SJCRH30 (cell line): ENCODE data around the gene SLIT1. TPM values are rescaled to one million over a fixed set of nuclear protein-coding genes. Genes with fewer than 3 reads are reported as not detected.
A peak's percentile ranks its signal among the peaks of the same experiment; 100 is the strongest.

Experiments used
- DNase-seq, 2 experiments: peaks; one replicate each; pipeline ENCODE4 v3.0.0-alpha.2; 2015 to 2020
- H3K27ac ChIP-seq: fragments of 250-450 bp; sonication (Bioruptor Pico); 2 replicates; pipeline ENCODE4 v1.5.1; 2020; ENCODE audit warnings: mild to moderate bottlenecking, moderate library complexity
- H3K27me3 ChIP-seq: fragments of 250-450 bp; sonication (Bioruptor Pico); 2 replicates; pipeline ENCODE4 v1.5.1; 2020; ENCODE audit warnings: mild to moderate bottlenecking, moderate library complexity
- H3K36me3 ChIP-seq: fragments of 250-450 bp; sonication (Bioruptor Pico); 2 replicates; pipeline ENCODE4 v1.5.1; 2020; ENCODE audit warnings: mild to moderate bottlenecking, moderate library complexity
- H3K4me1 ChIP-seq: fragments of 250-450 bp; sonication (Bioruptor Pico); 2 replicates; pipeline ENCODE4 v1.5.1; 2020; ENCODE audit warnings: mild to moderate bottlenecking, moderate library complexity
- H3K4me3 ChIP-seq: fragments of 250-450 bp; sonication (Bioruptor Pico); 2 replicates; pipeline ENCODE4 v1.5.1; 2020; ENCODE audit warnings: mild to moderate bottlenecking, moderate library complexity
- H3K9me3 ChIP-seq: fragments of 250-450 bp; sonication (Bioruptor Pico); replicated peaks from 2 replicates; pipeline ENCODE4 v1.5.1; 2020; ENCODE audit warnings: mild to moderate bottlenecking, moderate library complexity
- total RNA-seq: library from RNA; depleted of rRNA; stranded (reverse); fragments of >200 nt; shearing (Covaris generic); gene quantifications from 2 replicates; pipeline ENCODE4 v1.2.3, GENCODE V29; 2014

SLIT1 gene
- total RNA-seq, 1 experiment from 2014 or later: 0.04 TPM

- Histone ChIP-seq H3K36me3 (no peaks in the 10 kb centered on the region), H3K27ac (no peak overlapping the region), H3K9me3 (no peaks in the 10 kb centered on the region), H3K4me3 (no peak overlapping the region), H3K4me1 (no peaks in the 10 kb centered on the region), H3K27me3 (no peaks in the 10 kb centered on the region)
- DNase-seq: no peak
Measured at GRCh38 chr10:97213431-97213830, 27.7 kb upstream of the SLIT1 start.

- Histone ChIP-seq H3K4me3 (no peak overlapping the region), H3K27ac (no peak overlapping the region), H3K4me1 (no peaks in the 10 kb centered on the region), H3K36me3 (no peaks in the 10 kb centered on the region), H3K9me3 (no peaks in the 10 kb centered on the region), H3K27me3 (no peaks in the 10 kb centered on the region)
- DNase-seq: no peak
Measured at GRCh38 chr10:97211229-97211628, 25.5 kb upstream of the SLIT1 start.

- H3K9me3 ChIP-seq: no peaks in the 10 kb centered on the region
- no peaks in the 10 kb centered on the region for H3K36me3 ChIP-seq
- no peaks in the 10 kb centered on the region for H3K27me3 ChIP-seq
- H3K27ac ChIP-seq: no peak overlapping the region
- H3K4me1 ChIP-seq: no peaks in the 10 kb centered on the region
- peak; percentile 52 to 91 for DNase-seq
- H3K4me3 ChIP-seq: no peak overlapping the region
Measured at GRCh38 chr10:97210543-97210960, 24.8 kb upstream of the SLIT1 start.

- DNase-seq: no peak
- Histone ChIP-seq H3K4me3 (no peak overlapping the region), H3K27ac (no peak overlapping the region), H3K27me3 (no peaks in the 10 kb centered on the region), H3K36me3 (no peaks in the 10 kb centered on the region), H3K4me1 (no peaks in the 10 kb centered on the region), H3K9me3 (no peaks in the 10 kb centered on the region)
Measured at GRCh38 chr10:97207756-97208346, 22.1 kb upstream of the SLIT1 start.

- H3K4me1 ChIP-seq: no peaks in the 10 kb centered on the region
- no peak overlapping the region for H3K4me3 ChIP-seq
- no peaks in the 10 kb centered on the region for H3K9me3 ChIP-seq
- no peak overlapping the region for H3K27ac ChIP-seq
- no peaks in the 10 kb centered on the region for H3K27me3 ChIP-seq
- H3K36me3 ChIP-seq: no peaks in the 10 kb centered on the region
- DNase-seq: no peak
Measured at GRCh38 chr10:97207131-97207530, 21.4 kb upstream of the SLIT1 start.

- H3K4me1 ChIP-seq: no peaks in the 10 kb centered on the region
- no peaks in the 10 kb centered on the region for H3K36me3 ChIP-seq
- no peaks in the 10 kb centered on the region for H3K9me3 ChIP-seq
- no peak overlapping the region for H3K4me3 ChIP-seq
- no peaks in the 10 kb centered on the region for H3K27me3 ChIP-seq
- DNase-seq: no peak
- no peak overlapping the region for H3K27ac ChIP-seq
Measured at GRCh38 chr10:97204826-97205679, 19.3 kb upstream of the SLIT1 start.

GRCh38 chr10:97203220-97203619, 17.5 kb upstream of the SLIT1 start:
- H3K9me3 ChIP-seq: no peaks in the 10 kb centered on the region
- no peak overlapping the region for H3K4me3 ChIP-seq
- DNase-seq: no peak
- H3K36me3 ChIP-seq: no peaks in the 10 kb centered on the region
- H3K27me3 ChIP-seq: no peaks in the 10 kb centered on the region
- no peak overlapping the region for H3K27ac ChIP-seq
- no peaks in the 10 kb centered on the region for H3K4me1 ChIP-seq

GRCh38 chr10:97200616-97201015, 14.9 kb upstream of the SLIT1 start:
- Histone ChIP-seq H3K4me1 (no peaks in the 10 kb centered on the region), H3K4me3 (no peak overlapping the region), H3K27me3 (no peaks in the 10 kb centered on the region), H3K27ac (no peak overlapping the region), H3K36me3 (no peaks in the 10 kb centered on the region), H3K9me3 (no peaks in the 10 kb centered on the region)
- no peak for DNase-seq

GRCh38 chr10:97199152-97199551, 13.4 kb upstream of the SLIT1 start:
- no peak overlapping the region for H3K27ac ChIP-seq
- no peak for DNase-seq
- no peaks in the 10 kb centered on the region for H3K9me3 ChIP-seq
- no peaks in the 10 kb centered on the region for H3K4me1 ChIP-seq
- no peaks in the 10 kb centered on the region for H3K27me3 ChIP-seq
- no peak overlapping the region for H3K4me3 ChIP-seq
- H3K36me3 ChIP-seq: no peaks in the 10 kb centered on the region

- no peaks in the 10 kb centered on the region for H3K9me3 ChIP-seq
- H3K36me3 ChIP-seq: no peaks in the 10 kb centered on the region
- H3K4me3 ChIP-seq: no peak overlapping the region
- no peak overlapping the region for H3K27ac ChIP-seq
- no peaks in the 10 kb centered on the region for H3K27me3 ChIP-seq
- no peaks in the 10 kb centered on the region for H3K4me1 ChIP-seq
- DNase-seq: no peak
Measured at GRCh38 chr10:97197030-97197500, 11.3 kb upstream of the SLIT1 start.

- H3K27me3 ChIP-seq: no peaks in the 10 kb centered on the region
- peak overlapping the region; percentile 42 for H3K4me3 ChIP-seq
- peak; percentile 47 to 67 for DNase-seq
- H3K4me1 ChIP-seq: no peaks in the 10 kb centered on the region
- H3K9me3 ChIP-seq: no peaks in the 10 kb centered on the region
- no peaks in the 10 kb centered on the region for H3K36me3 ChIP-seq
- no peak overlapping the region for H3K27ac ChIP-seq
Measured at GRCh38 chr10:97196223-97197029, 10.7 kb upstream of the SLIT1 start.

- DNase-seq: no peak
- Histone ChIP-seq H3K36me3 (no peaks in the 10 kb centered on the region), H3K4me3 (peak overlapping the region; percentile 42), H3K9me3 (no peaks in the 10 kb centered on the region), H3K4me1 (no peaks in the 10 kb centered on the region), H3K27me3 (no peaks in the 10 kb centered on the region), H3K27ac (no peak overlapping the region)
Measured at GRCh38 chr10:97195706-97196222, 10.0 kb upstream of the SLIT1 start.

GRCh38 chr10:97192952-97193435, 7.2 kb upstream of the SLIT1 start:
- H3K27ac ChIP-seq: no peak overlapping the region
- H3K9me3 ChIP-seq: no peaks in the 10 kb centered on the region
- H3K4me3 ChIP-seq: no peak overlapping the region
- no peak for DNase-seq
- no peaks in the 10 kb centered on the region; the same call in 1 of the 2 replicates for H3K27me3 ChIP-seq
- H3K36me3 ChIP-seq: no peaks in the 10 kb centered on the region
- H3K4me1 ChIP-seq: no peaks in the 10 kb centered on the region

- no peaks in the 10 kb centered on the region for H3K36me3 ChIP-seq
- H3K4me1 ChIP-seq: no peaks in the 10 kb centered on the region
- no peak overlapping the region for H3K27ac ChIP-seq
- no peaks in the 10 kb centered on the region; the same call in 1 of the 2 replicates for H3K27me3 ChIP-seq
- DNase-seq: no peak
- H3K9me3 ChIP-seq: no peaks in the 10 kb centered on the region
- no peak overlapping the region for H3K4me3 ChIP-seq
Measured at GRCh38 chr10:97190450-97190849, 4.7 kb upstream of the SLIT1 start.
